K562 (cell line): ENCODE data around the gene LRMDA. TPM values are rescaled to one million over a fixed set of nuclear protein-coding genes. Genes with fewer than 3 reads are reported as not detected.
A peak's percentile ranks its signal among the peaks of the same experiment; 100 is the strongest.

Experiments used
- ATAC-seq: fragments of 200-7000 bp; cut with Tn5 transposase; 3 replicates; pipeline ENCODE4 v1.9.1; 2020; ENCODE audit warnings: moderate library complexity
- BruUV-seq: library from RNA; stranded (reverse); fragments of 400-500 nt; replicated peaks from 2 replicates; lab custom pipeline; 2021; lab: Mats Ljungman, UMichigan
- CTCF ChIA-PET: fragments of 300-600 bp; formaldehyde crosslinking; extraction: SDS; loops from one replicate; lab custom pipeline; 2021; ENCODE audit warnings: low intra/inter-chr PET ratio; lab: Yijun Ruan, JAX
- POLR2A ChIA-PET: fragments of 300-600, 350-650 bp; sonication (Branson Sonifier 250); formaldehyde crosslinking; extraction: SDS; loops from one replicate; lab custom pipeline; 2021; ENCODE audit warnings: antibody characterized with exemption, inconsistent platforms; lab: Yijun Ruan, JAX
- DNase-seq, 4 experiments: peaks; one replicate each; pipeline versions ENCODE4 v3.0.0 to v3.0.0-alpha.2; 2011 to 2018; ENCODE audit warnings: low spot score in 3 of 4, mixed read lengths in 3 of 4; ENCODE audit errors: extremely low read depth in 1 of 4
- FAIRE-seq: peaks from 2 replicates; lab custom pipeline; 2011; peaks lifted over from hg19 to GRCh38; lab: Jason Lieb, UNC
- H2AFZ ChIP-seq: 2 replicates; pipeline ENCODE4 v1.6.0; 2011; ENCODE audit warnings: low read depth, low read length, control low read depth, inconsistent platforms
- H3K27ac ChIP-seq: fragments of 200-600 bp; 3 replicates; pipeline ENCODE4 v1.8.0; 2011; ENCODE audit warnings: low read depth, mild to moderate bottlenecking, control low read depth, inconsistent platforms, low read length, moderate library complexity, mixed read lengths; ENCODE audit errors: extremely low read depth
- H3K27me3 ChIP-seq, 2 experiments: fragments of 300-600 bp in 1 of 2; 2 replicates in 1 of 2; 3 replicates in 1 of 2; pipeline versions ENCODE4 v1.6.0 to v1.8.0; 2011; ENCODE audit warnings: inconsistent platforms in 2 of 2, low read length in 2 of 2, mild to moderate bottlenecking in 1 of 2, mixed read lengths in 1 of 2, moderate library complexity in 1 of 2; ENCODE audit not compliant: control insufficient read depth in 2 of 2, insufficient read depth in 2 of 2
- H3K36me3 ChIP-seq: fragments of 300-600 bp; 3 replicates; pipeline ENCODE4 v1.8.0; 2011; ENCODE audit warnings: mild to moderate bottlenecking, low read length, inconsistent platforms; ENCODE audit not compliant: control insufficient read depth, insufficient read depth
- H3K4me1 ChIP-seq, 2 experiments: fragments of 200-600 bp in 1 of 2; replicated peaks in 1 of 2; 2 replicates in 1 of 2; 3 replicates in 1 of 2; pipeline versions ENCODE4 v1.5.1 to v1.8.0; 2011; ENCODE audit warnings: inconsistent platforms in 2 of 2, low read length in 2 of 2, mild to moderate bottlenecking in 1 of 2, mixed read lengths in 1 of 2, moderate library complexity in 1 of 2; ENCODE audit not compliant: control insufficient read depth in 2 of 2, insufficient read depth in 2 of 2
- H3K4me2 ChIP-seq: 2 replicates; pipeline ENCODE4 v1.6.1; 2011; ENCODE audit warnings: low read length, control low read depth, inconsistent platforms, mixed read lengths; ENCODE audit not compliant: insufficient read depth
- H3K4me3 ChIP-seq: fragments of 200-600 bp; sonication (generic), shearing (Covaris generic); 2 replicates; pipeline ENCODE4 v1.5.1; 2016; ENCODE audit warnings: control low read depth, inconsistent platforms
- H3K79me2 ChIP-seq: fragments of 200-600 bp; 3 replicates; pipeline ENCODE4 v1.8.0; 2011; ENCODE audit warnings: low read length, inconsistent platforms; ENCODE audit not compliant: control insufficient read depth, insufficient read depth
- H3K9ac ChIP-seq, 2 experiments: 2 replicates each; pipeline versions ENCODE4 v1.6.0 to v1.6.1; 2011; ENCODE audit warnings: low read depth in 2 of 2, low read length in 2 of 2, control low read depth in 1 of 2, inconsistent platforms in 1 of 2, mild to moderate bottlenecking in 1 of 2, mixed read lengths in 1 of 2; ENCODE audit not compliant: insufficient read depth in 1 of 2
- H3K9me1 ChIP-seq: one replicate; pipeline ENCODE4 v1.6.0; 2011; ENCODE audit warnings: inconsistent platforms, mild to moderate bottlenecking, low read length, moderate library complexity; ENCODE audit not compliant: control insufficient read depth, insufficient read depth
- H3K9me3 ChIP-seq: replicated peaks from 2 replicates; pipeline ENCODE4 v1.5.1; 2011; ENCODE audit warnings: low read depth, low read length, inconsistent platforms; ENCODE audit not compliant: control insufficient read depth, insufficient read depth
- H4K20me1 ChIP-seq: replicated peaks from 2 replicates; pipeline ENCODE4 v1.6.1; 2011; ENCODE audit warnings: low read length, inconsistent platforms, mixed read lengths; ENCODE audit not compliant: control insufficient read depth, insufficient read depth
- FOXK1 ChIP-seq: sonication (generic); formaldehyde crosslinking; IDR thresholded peaks from 2 replicates; pipeline ENCODE4 v1.8.0; 2022; ENCODE audit warnings: missing genetic modification reagents, mild to moderate bottlenecking, borderline replicate concordance
- MAFF ChIP-seq: IDR thresholded peaks from 2 replicates; pipeline ENCODE4 v1.6.1; 2012; ENCODE audit warnings: low read length, improper control_type of control experiment
- MYNN ChIP-seq, 2 experiments: sonication (generic); formaldehyde crosslinking in 1 of 2; IDR thresholded peaks; 2 replicates each; pipeline versions ENCODE4 v1.5.0 to v1.6.1; 2016 to 2020; ENCODE audit warnings: antibody characterized with exemption in 1 of 2, missing genetic modification reagents in 1 of 2
- NEUROD1 ChIP-seq: fragments of 150-350 bp; IDR thresholded peaks from 2 replicates; pipeline ENCODE4 v1.6.1; 2014; ENCODE audit warnings: borderline replicate concordance, low read length, low read depth; ENCODE audit not compliant: partially characterized antibody
- PHF21A ChIP-seq: fragments of 450-650 bp; IDR thresholded peaks from 2 replicates; pipeline ENCODE4 v1.6.1; 2017; ENCODE audit warnings: low read depth, borderline replicate concordance
- PYGO2 ChIP-seq: fragments of 450-650 bp; IDR thresholded peaks from 2 replicates; pipeline ENCODE4 v1.6.1; 2016; ENCODE audit warnings: mild to moderate bottlenecking, missing genetic modification characterization, moderate library complexity, missing compliant biosample characterization
- ZNF507 ChIP-seq: conservative IDR thresholded peaks from 2 replicates; pipeline ENCODE4 v1.6.1; 2017; ENCODE audit warnings: missing genetic modification characterization, missing compliant biosample characterization
- WGBS: fragments of 100-300 bp; shearing (Covaris generic); methylation state at CpG from one replicate; pipeline ENCODE4 v1.1.6; 2016; ENCODE audit warnings: low coverage, mixed read lengths; ENCODE audit not compliant: insufficient coverage; ENCODE audit errors: missing lambda C conversion rate; 5-methylcytosine and 5-hydroxymethylcytosine counted together
- in situ Hi-C: fragments of 300-500 bp; cut with MboI; formaldehyde crosslinking; loops from 4 replicates; pipeline ENCODE4 v1.15.0; 2018; ENCODE audit warnings: inconsistent platforms, mixed read lengths
- intact Hi-C: fragments of 100-400 bp; cut with micrococcal nuclease; formaldehyde crosslinking; loops from 2 replicates; pipeline ENCODE4 v1.14.2; 2022
- polyA plus RNA-seq, 8 experiments: library from polyadenylated mRNA; depleted of rRNA in 4 of 8; stranded (reverse) in 5 of 8; unstranded in 3 of 8; fragments of >200 nt; fragmentation: Nextera tagmentation in 2 of 8; fragmentation: Illumina TruSeq in 1 of 8; extraction: Ambion mirVana in 2 of 8; extraction: Trizol in 1 of 8; gene quantifications; 2 replicates each; pipeline versions ENCODE4 v1.2.1 to v1.2.3, GENCODE V29; 2011 to 2014; ENCODE audit warnings: inconsistent platforms in 1 of 8, missing spikeins in 1 of 8
- total RNA-seq, 7 experiments: library from RNA; depleted of rRNA in 6 of 7; stranded (reverse); fragments of >200 nt in 6 of 7; fragmentation: Illumina TruSeq in 2 of 7; extraction: Trizol in 2 of 7; gene quantifications; 2 replicates each; pipeline versions ENCODE4 v1.2.1 to v1.2.3, GENCODE V29; 2011 to 2021; ENCODE audit warnings: low replicate concordance in 1 of 7
- TF ChIP-seq, protein P1 (sequence below): sonication (generic); formaldehyde crosslinking; IDR thresholded peaks from 2 replicates; pipeline ENCODE4 v1.8.0; 2022; ENCODE audit warnings: mild to moderate bottlenecking, missing genetic modification reagents

The LRMDA gene
- total and polyA plus RNA-seq, 9 of the 15 experiments (the other 6 are each of a cell fraction or from before 2014, with no cell fraction given), result 0.25 TPM; not detected in 8

DNA sequence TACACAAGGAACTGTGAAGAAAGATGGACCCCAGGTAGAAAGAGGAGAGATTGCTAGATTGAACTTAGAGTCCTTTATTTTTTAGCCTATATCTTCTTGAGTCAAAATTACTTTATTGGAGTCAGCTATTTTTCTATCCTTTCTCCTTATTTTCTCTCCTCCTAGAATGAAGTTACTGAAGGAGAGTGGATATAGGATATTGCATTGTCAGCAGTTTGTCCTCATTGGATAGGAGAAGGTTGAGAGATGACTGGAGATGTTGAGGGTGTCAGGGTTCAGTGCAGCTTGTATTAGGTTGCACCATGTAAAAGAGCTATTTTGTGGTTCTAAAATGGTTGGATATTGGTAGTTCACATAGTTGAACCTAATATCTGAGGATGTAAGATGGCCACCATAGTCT, 5.5 kb downstream of the LRMDA start (continued):
- TF ChIP-seq MAFF (peak; percentile 96), NEUROD1 (no peak), PYGO2 (tag) (no peak), PHF21A (no peak), ZNF507 (tag) (no peak)
- TF ChIP-seq, protein P1, sequence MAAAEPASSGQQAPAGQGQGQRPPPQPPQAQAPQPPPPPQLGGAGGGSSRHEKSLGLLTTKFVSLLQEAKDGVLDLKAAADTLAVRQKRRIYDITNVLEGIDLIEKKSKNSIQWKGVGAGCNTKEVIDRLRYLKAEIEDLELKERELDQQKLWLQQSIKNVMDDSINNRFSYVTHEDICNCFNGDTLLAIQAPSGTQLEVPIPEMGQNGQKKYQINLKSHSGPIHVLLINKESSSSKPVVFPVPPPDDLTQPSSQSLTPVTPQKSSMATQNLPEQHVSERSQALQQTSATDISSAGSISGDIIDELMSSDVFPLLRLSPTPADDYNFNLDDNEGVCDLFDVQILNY (CRISPR knock-in tag), result no peak

GRCh38 chr10:75437693-75438092, 6.3 kb downstream of the LRMDA start:
- H2AFZ ChIP-seq, result no peak overlapping the region
- ChIA-PET CTCF (no interaction called here), POLR2A (no interaction called here)
- H3K4me3 ChIP-seq, result no peak overlapping the region
- no peaks in the 10 kb centered on the region for H4K20me1 ChIP-seq
- no peaks in the 10 kb centered on the region for H3K9me3 ChIP-seq
- no peak for FAIRE-seq
- H3K9me1 ChIP-seq, result no peaks in the 10 kb centered on the region
- no peak overlapping the region for H3K27ac ChIP-seq
- 0% methylated on average over 3 of the region's 3 CpGs for WGBS
- TF ChIP-seq FOXK1 (CRISPR knock-in tag), result no peak
- no peak for TF ChIP-seq MYNN (IDR thresholded peaks at IDR 0.05)
- no peak for TF ChIP-seq MYNN (CRISPR knock-in tag; IDR thresholded peaks at IDR 0.05)
- ATAC-seq, result no peak
- intact Hi-C loops (no loop called here), in situ Hi-C loops (no loop called here)
- BruUV-seq, result no TSS peak
- H3K79me2 ChIP-seq, result no peaks in the 10 kb centered on the region
- no peaks in the 10 kb centered on the region for H3K36me3 ChIP-seq
- no peak overlapping the region for H3K9ac ChIP-seq
- no peaks in the 10 kb centered on the region for H3K4me1 ChIP-seq
- H3K4me2 ChIP-seq, result no peak overlapping the region
- no peak for DNase-seq
- peaks cover 6 to 20% of the 10 kb centered on the region in 2 experiments; a peak in 4 of 5 replicates for H3K27me3 ChIP-seq
